Measurements from ENCODE around the gene LMCD1. TPM values are rescaled to one million over a fixed set of nuclear protein-coding genes. Genes with fewer than 3 reads are reported as not detected.

LMCD1 gene
- polyA plus RNA-seq, 1 donor: 186 TPM

- no peak for DNase-seq
Observed at GRCh38 chr3:8484409-8485140, 17.0 kb upstream of the LMCD1 start.

- DNase-seq: no peak
Observed at GRCh38 chr3:8485141-8485870, 16.3 kb upstream of the LMCD1 start.

GRCh38 chr3:8485943-8486342 lies 15.7 kb upstream of the LMCD1 start:
- DNase-seq: no peak

- DNase-seq: no peak
Observed at GRCh38 chr3:8486434-8486833, 15.2 kb upstream of the LMCD1 start.

GRCh38 chr3:8486936-8487335 lies 14.7 kb upstream of the LMCD1 start:
- no peak for DNase-seq

- DNase-seq: no peak
Observed at GRCh38 chr3:8488411-8488810, 13.2 kb upstream of the LMCD1 start.

GRCh38 chr3:8488877-8489276 lies 12.7 kb upstream of the LMCD1 start:
- no peak for DNase-seq

GRCh38 chr3:8489278-8489792 lies 12.3 kb upstream of the LMCD1 start:
- no peak for DNase-seq

- DNase-seq: no peak
Observed at GRCh38 chr3:8490079-8490552, 11.5 kb upstream of the LMCD1 start.

GRCh38 chr3:8491271-8492144 lies 10.1 kb upstream of the LMCD1 start:
- no peak for DNase-seq

- no peak for DNase-seq
Observed at GRCh38 chr3:8492744-8493511, 8.7 kb upstream of the LMCD1 start.

- no peak for DNase-seq
Observed at GRCh38 chr3:8493744-8494143, 7.9 kb upstream of the LMCD1 start.

GRCh38 chr3:8494327-8494726 lies 7.3 kb upstream of the LMCD1 start:
- DNase-seq: no peak

GRCh38 chr3:8497582-8497981 lies 4.0 kb upstream of the LMCD1 start:
- no peak for DNase-seq

GRCh38 chr3:8499181-8499611 lies 2.4 kb upstream of the LMCD1 start:
- DNase-seq: no peak

- no peak for DNase-seq
Observed at GRCh38 chr3:8500319-8500988, 1.2 kb upstream of the LMCD1 start.

GRCh38 chr3:8500989-8501370 lies 643 bp upstream of the LMCD1 start:
- no peak for DNase-seq

- DNase-seq: no peak
Observed at GRCh38 chr3:8503461-8503860, 1.8 kb downstream of the LMCD1 start.

GRCh38 chr3:8503871-8504610 lies 2.4 kb downstream of the LMCD1 start:
- no peak for DNase-seq

- DNase-seq: no peak
Observed at GRCh38 chr3:8504611-8504973, 3.0 kb downstream of the LMCD1 start.

GRCh38 chr3:8505621-8506020 lies 4.0 kb downstream of the LMCD1 start:
- no peak for DNase-seq
